Suppressor macrophage treated with lipopolysaccharide for 1 hour (primary cell): ENCODE data around the gene AKAP7.

Source experiments
- DNase-seq, 3 donors: peaks; one replicate each; pipeline ENCODE4 v3.0.0-alpha.2; 2020 to 2022

AKAP7 gene

GRCh38 chr6:131134220-131134979 lies 867 bp upstream of the AKAP7 start:
- DNase-seq, result no peak

- DNase-seq, result no peak
Observed at GRCh38 chr6:131134980-131135243, 355 bp upstream of the AKAP7 start.

GRCh38 chr6:131136021-131136786 lies 937 bp downstream of the AKAP7 start:
- peak; percentile 6 to 50 (median 26) for DNase-seq

- peak; percentile 47 to 73 (median 64) for DNase-seq
Observed at GRCh38 chr6:131139599-131139998, 4.3 kb downstream of the AKAP7 start.

GRCh38 chr6:131143319-131143718 lies 8.1 kb downstream of the AKAP7 start:
- DNase-seq, result no peak

- no peak for DNase-seq
Observed at GRCh38 chr6:131146865-131147264, 11.6 kb downstream of the AKAP7 start.

- no peak for DNase-seq
Observed at GRCh38 chr6:131156411-131156810, 21.1 kb downstream of the AKAP7 start.

GRCh38 chr6:131159578-131159977 lies 24.3 kb downstream of the AKAP7 start:
- DNase-seq, result no peak

GRCh38 chr6:131160254-131160758 lies 25.0 kb downstream of the AKAP7 start:
- no peak for DNase-seq

GRCh38 chr6:131161987-131162386 lies 26.7 kb downstream of the AKAP7 start:
- no peak for DNase-seq

GRCh38 chr6:131163886-131164285 lies 28.6 kb downstream of the AKAP7 start:
- no peak for DNase-seq

GRCh38 chr6:131164506-131164905 lies 29.2 kb downstream of the AKAP7 start:
- no peak for DNase-seq

- DNase-seq, result peak in 2 of 3 donors; percentile 4 to 8
Observed at GRCh38 chr6:131167773-131168172, 32.5 kb downstream of the AKAP7 start.

GRCh38 chr6:131169613-131170012 lies 34.3 kb downstream of the AKAP7 start:
- no peak for DNase-seq

- DNase-seq, result no peak
Observed at GRCh38 chr6:131172222-131172621, 37.0 kb downstream of the AKAP7 start.

- no peak for DNase-seq
Observed at GRCh38 chr6:131173680-131174079, 38.4 kb downstream of the AKAP7 start.

GRCh38 chr6:131175564-131175963 lies 40.3 kb downstream of the AKAP7 start:
- DNase-seq, result peak; percentile 20 to 39 (median 36)

GRCh38 chr6:131177996-131178395 lies 42.7 kb downstream of the AKAP7 start:
- DNase-seq, result no peak

GRCh38 chr6:131182991-131183425 lies 47.7 kb downstream of the AKAP7 start:
- DNase-seq, result peak; percentile 58 to 66 (median 62)

- DNase-seq, result no peak
Observed at GRCh38 chr6:131183427-131184095, 48.3 kb downstream of the AKAP7 start.

- no peak for DNase-seq
Observed at GRCh38 chr6:131191590-131191989, 56.3 kb downstream of the AKAP7 start.

GRCh38 chr6:131197716-131198115 lies 62.4 kb downstream of the AKAP7 start:
- no peak for DNase-seq

GRCh38 chr6:131199568-131200272 lies 64.5 kb downstream of the AKAP7 start:
- peak; percentile 46 to 57 (median 50) for DNase-seq
